Effector memory CD8-positive, alpha-beta T cell (primary cell): ENCODE results near the gene C3orf33.

Experiments
- ATAC-seq: fragments of 150-1000 bp; cut with Tn5 transposase; replicated peaks from 2 replicates; pipeline ENCODE4 v1.10.0; 2021; ENCODE audit warnings: mild to moderate bottlenecking, moderate library complexity
- DNase-seq, 3 experiments: peaks; one replicate each; pipeline ENCODE4 v3.0.0; 2021
- H3K27ac Mint-ChIP-seq, 2 donors: one replicate each; pipeline ENCODE4 v1.8.0; 2022; ENCODE audit warnings: mild to moderate bottlenecking in 2 of 2, mixed read lengths in 2 of 2, moderate library complexity in 2 of 2
- H3K27me3 Mint-ChIP-seq, 2 donors: one replicate each; pipeline ENCODE4 v1.8.0; 2022; ENCODE audit warnings: mixed read lengths in 2 of 2
- H3K36me3 Mint-ChIP-seq: one replicate; pipeline ENCODE4 v1.8.0; 2022; ENCODE audit warnings: mild to moderate bottlenecking, moderate library complexity, mixed read lengths; ENCODE audit not compliant: insufficient read depth
- H3K4me1 Mint-ChIP-seq, 2 donors: one replicate each; pipeline ENCODE4 v1.8.0; 2022; ENCODE audit warnings: low read depth in 2 of 2, mixed read lengths in 2 of 2
- H3K4me3 Mint-ChIP-seq, 2 donors: one replicate each; pipeline ENCODE4 v1.8.0; 2022; ENCODE audit warnings: mild to moderate bottlenecking in 2 of 2, mixed read lengths in 2 of 2, moderate library complexity in 2 of 2
- H3K9me3 Mint-ChIP-seq, 2 donors: one replicate each; pipeline ENCODE4 v1.8.0; 2022; ENCODE audit warnings: mixed read lengths in 2 of 2

The C3orf33 gene

DNA sequence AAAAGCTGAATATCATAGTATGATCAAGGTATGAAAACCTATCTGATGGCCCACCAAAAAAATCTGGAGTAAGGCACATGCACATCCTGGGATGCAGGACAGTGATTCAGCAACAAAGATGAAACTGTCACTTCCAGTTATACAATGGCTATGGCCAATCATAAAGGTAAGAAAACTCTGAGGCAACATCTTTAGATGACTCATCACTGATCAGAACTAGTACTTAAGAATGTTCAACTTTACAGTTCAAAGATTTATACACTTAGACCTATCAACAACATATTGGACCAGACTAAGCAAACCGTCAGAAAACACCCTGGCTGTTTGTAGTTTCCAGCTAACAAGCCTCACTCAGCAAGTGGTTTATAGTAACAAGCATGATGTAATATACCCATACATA is 39.9 kb downstream of the C3orf33 start:
- ATAC-seq (no peak), DNase-seq (no peak)
- Mint-ChIP-seq H3K27me3 (no peaks in the 10 kb centered on the region), H3K4me1 (no peaks in the 10 kb centered on the region), H3K9me3 (no peaks in the 10 kb centered on the region), H3K27ac (no peak overlapping the region), H3K36me3 (peaks cover 10% of the 10 kb centered on the region), H3K4me3 (no peak overlapping the region)

DNA sequence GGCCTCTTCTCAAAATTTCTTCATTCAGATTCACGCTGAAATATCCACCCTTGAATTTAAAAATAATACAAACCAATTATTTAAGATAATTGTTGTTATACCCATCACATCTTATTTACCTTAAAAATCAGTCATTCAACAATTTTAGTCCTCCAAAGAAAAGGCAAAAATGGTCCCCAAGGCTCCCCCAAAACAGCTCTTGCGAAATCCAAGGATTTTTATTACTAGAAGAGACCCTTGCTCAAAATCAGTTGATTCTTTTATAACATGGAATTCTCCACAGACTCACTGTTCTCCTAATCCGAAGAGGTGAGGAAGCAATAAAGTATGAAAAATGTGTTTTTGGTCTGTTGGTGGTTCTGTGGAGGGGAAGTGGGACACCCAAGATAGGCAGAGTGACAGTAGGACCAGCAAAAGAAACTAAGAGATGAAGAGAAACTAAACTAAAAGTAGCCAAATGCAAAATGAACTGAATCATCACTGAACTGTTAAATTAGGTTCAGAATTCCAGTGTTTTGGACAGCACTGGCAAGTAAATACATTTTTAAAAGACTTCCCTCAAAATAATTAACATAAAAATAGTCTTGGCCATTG is 42.1 kb downstream of the C3orf33 start:
- Mint-ChIP-seq H3K9me3 (no peaks in the 10 kb centered on the region), H3K27me3 (no peaks in the 10 kb centered on the region), H3K36me3 (peaks cover 4% of the 10 kb centered on the region), H3K4me1 (no peaks in the 10 kb centered on the region), H3K4me3 (no peak overlapping the region), H3K27ac (no peak overlapping the region)
- no peak for DNase-seq
- no peak for ATAC-seq

DNA sequence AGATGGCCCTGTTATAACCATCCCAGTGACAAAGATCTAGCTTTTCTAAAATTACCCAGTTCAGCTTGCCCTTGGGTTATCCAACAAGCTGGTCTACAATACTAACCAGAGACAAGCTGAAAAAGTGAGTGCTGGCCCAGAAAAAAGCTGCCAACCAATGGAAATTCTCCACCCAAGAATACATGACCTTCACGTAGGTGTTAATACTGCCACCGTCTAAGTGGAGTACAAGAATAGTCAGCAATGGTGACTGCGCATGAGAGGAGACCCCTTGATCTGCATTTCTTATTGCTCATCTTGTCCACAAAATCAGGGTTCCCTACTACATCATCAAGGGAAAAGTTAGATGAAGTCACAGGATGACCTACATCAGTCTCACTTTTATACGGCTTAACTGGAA is 45.4 kb downstream of the C3orf33 start:
- no peaks in the 10 kb centered on the region for H3K9me3 Mint-ChIP-seq
- H3K27ac Mint-ChIP-seq: no peak overlapping the region
- H3K4me1 Mint-ChIP-seq: no peaks in the 10 kb centered on the region
- ATAC-seq (no peak), DNase-seq (no peak)
- peaks cover 4% of the 10 kb centered on the region for H3K36me3 Mint-ChIP-seq
- H3K4me3 Mint-ChIP-seq: no peak overlapping the region
- H3K27me3 Mint-ChIP-seq: no peaks in the 10 kb centered on the region

DNA sequence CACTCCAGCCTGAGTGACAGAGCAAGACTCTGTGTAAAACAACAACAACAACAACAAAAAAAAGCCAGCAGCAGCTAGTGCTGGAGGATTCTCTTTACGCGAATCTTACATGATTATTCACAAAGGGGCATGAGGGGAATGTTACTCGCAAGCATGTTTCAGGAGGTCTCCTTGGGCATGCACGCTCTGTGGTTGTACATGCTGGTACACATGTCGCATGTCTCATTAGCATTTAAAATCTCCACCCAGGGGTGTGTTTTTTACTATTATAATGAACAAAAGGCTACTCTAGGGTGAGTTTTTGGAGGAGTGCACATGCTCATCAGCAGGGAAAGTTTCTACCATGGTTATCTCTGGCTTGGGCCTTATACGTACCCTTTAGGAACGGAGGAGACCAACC is 48.5 kb downstream of the C3orf33 start:
- ATAC-seq (no peak), DNase-seq (no peak)

DNA sequence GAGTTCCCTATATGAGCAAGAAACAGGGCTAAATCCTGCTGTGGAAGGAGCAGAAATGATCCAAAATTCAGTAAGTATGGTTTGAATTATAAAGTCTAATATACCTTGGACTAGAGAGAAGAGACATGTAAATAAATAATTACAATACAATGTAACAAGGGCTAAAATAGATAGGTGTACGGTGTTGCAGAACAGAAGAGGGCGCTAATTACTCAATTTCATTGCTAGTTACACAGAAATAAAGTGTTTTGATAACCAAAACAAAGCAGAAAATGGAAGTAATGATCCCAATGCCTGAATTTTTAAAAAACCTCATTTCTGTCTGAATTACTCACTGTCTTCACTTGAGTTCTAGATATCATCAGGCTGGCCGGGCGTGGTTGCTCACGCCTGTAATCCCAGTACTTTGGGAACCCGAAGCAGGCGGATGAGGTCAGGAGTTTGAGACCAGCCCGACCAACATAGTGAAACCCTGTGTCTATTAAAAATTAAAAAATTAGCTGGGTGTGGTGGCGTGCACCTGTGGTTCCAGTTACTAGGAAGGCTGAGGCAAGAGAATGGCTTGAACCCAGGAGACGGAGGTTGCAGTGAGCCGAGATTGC is 52.9 kb downstream of the C3orf33 start:
- Mint-ChIP-seq H3K9me3 (no peaks in the 10 kb centered on the region), H3K36me3 (no peaks in the 10 kb centered on the region), H3K4me1 (no peaks in the 10 kb centered on the region), H3K27ac (no peak overlapping the region), H3K27me3 (no peaks in the 10 kb centered on the region), H3K4me3 (no peak overlapping the region)
- DNase-seq: no peak
- no peak for ATAC-seq

More for the DNA sequence above, 48.5 kb downstream of the C3orf33 start:
- no peaks in the 10 kb centered on the region for H3K9me3 Mint-ChIP-seq
- H3K4me1 Mint-ChIP-seq: no peaks in the 10 kb centered on the region
- no peaks in the 10 kb centered on the region for H3K36me3 Mint-ChIP-seq
- no peak overlapping the region for H3K4me3 Mint-ChIP-seq
- no peak overlapping the region for H3K27ac Mint-ChIP-seq
- H3K27me3 Mint-ChIP-seq: no peaks in the 10 kb centered on the region

DNA sequence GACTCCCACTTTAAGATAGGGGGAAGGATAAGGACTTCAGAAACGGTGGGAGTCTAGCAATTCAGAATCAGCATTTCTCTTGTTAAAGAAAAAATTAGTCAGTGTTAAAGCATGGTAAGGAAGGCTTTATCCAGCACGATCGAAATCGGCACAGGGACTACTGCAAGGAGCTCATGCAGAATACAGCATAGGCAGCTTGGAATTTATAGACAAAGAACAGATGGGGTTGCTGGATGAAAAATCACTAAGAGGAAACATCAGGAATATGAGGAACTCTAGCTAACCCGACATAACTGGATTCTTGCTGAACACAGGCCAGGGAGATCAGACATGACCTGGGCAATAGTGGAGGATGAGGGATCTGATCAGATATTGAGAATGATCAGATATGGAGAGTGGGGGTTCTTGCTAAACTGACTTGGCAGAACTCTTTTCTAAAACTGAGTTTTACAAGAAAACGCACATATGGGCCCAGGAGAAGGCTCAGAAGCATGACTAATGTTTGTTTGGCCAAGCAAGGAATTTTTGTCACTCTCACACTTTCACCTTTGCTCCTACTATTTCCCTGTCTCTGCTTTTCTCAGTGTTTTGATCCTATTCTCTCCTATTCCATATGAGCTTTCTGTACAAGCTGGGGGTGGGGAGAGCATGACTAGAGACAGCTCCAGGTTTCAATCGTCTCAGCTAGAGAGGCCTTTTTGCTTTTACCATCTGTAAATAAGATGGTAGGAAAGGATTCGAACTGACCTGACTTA is 57.3 kb downstream of the C3orf33 start:
- Mint-ChIP-seq H3K27ac (no peak overlapping the region), H3K27me3 (peaks cover 32 to 35% of the 10 kb centered on the region in 2 donors), H3K36me3 (no peaks in the 10 kb centered on the region), H3K4me1 (peaks cover 12% of the 10 kb centered on the region in 2 donors), H3K4me3 (no peak overlapping the region), H3K9me3 (no peaks in the 10 kb centered on the region)
- no peak for DNase-seq
- no peak for ATAC-seq

DNA sequence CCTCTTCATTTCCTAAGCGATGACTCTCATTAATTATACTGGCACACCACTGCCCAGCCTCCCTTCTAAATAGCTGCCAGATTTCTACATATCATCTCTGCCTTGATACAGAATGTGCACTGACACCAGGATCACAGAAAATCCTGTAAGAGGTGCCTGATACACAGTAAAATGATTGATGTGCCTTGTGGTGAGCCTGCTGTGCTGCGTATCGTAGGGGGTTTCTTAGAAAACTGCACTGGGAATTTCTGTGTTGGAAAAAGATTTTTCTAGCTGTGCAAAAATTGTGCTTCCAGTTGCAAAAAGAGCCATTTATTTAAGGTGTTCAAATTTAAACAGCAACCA is 58.2 kb downstream of the C3orf33 start:
- ATAC-seq (no peak), DNase-seq (no peak)
- no peak overlapping the region for H3K27ac Mint-ChIP-seq
- peaks cover 15 to 16% of the 10 kb centered on the region in 2 donors for H3K4me1 Mint-ChIP-seq
- H3K27me3 Mint-ChIP-seq: peaks cover 40 to 44% of the 10 kb centered on the region in 2 donors
- no peak overlapping the region for H3K4me3 Mint-ChIP-seq
- no peaks in the 10 kb centered on the region for H3K36me3 Mint-ChIP-seq
- no peaks in the 10 kb centered on the region for H3K9me3 Mint-ChIP-seq

DNA sequence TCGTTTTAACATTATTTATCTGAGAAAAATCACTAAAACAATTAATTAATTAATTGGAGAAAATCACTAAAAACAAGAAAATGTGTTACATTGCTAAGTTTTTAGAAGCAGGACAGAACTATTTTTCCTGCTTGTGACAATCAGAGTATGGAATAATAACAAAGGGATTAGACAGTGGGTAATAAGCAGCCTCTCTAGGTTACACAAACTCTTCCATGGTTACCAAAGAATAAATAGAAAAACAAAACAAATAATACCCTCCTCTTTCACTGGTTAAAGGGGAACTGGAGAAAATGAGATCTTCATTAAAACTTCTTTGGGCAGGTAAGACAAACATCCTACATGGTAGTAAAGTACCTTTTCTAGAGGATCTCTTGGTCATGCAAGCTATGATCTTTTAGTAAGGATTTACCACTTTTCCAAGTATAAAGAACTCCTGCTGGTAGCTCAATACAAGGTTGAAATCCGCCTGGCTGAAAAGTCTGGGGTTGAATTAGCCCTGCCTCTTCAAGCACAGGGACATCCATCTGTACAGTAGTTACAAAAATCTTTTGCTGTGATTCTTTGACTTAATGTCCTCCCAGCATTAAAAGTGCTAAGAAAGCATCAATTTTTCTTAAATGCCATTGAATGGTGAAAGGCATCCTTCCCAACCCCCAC is 58.7 kb downstream of the C3orf33 start:
- Mint-ChIP-seq H3K4me3 (no peak overlapping the region), H3K36me3 (no peaks in the 10 kb centered on the region), H3K27ac (no peak overlapping the region), H3K27me3 (peaks cover 45 to 49% of the 10 kb centered on the region in 2 donors), H3K9me3 (no peaks in the 10 kb centered on the region), H3K4me1 (peaks cover 15 to 16% of the 10 kb centered on the region in 2 donors)
- ATAC-seq (no peak), DNase-seq (no peak)

DNA sequence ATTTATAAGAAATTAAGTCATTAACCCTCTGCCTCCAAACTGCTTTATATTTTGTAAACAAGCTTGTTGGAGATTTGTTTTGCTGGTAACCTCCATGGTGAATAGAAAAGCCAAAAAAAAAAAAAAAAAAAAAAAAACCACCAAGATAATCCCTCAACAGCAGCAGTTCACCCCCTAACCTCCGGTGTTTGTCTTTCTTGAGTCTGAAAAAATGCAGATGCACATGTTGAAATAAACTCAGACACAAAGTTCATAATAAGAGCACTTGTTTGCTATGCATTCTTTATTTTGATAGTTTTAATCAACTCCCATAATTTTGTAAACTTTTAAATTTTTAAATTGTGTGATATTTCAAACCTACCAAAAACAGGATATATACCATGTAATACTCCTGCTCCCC is 59.4 kb downstream of the C3orf33 start:
- Mint-ChIP-seq H3K27me3 (peaks cover 49 to 54% of the 10 kb centered on the region in 2 donors), H3K36me3 (no peaks in the 10 kb centered on the region), H3K4me3 (no peak overlapping the region), H3K4me1 (peaks cover 15 to 16% of the 10 kb centered on the region in 2 donors), H3K9me3 (no peaks in the 10 kb centered on the region), H3K27ac (no peak overlapping the region)
- no peak for DNase-seq
- ATAC-seq: no peak

DNA sequence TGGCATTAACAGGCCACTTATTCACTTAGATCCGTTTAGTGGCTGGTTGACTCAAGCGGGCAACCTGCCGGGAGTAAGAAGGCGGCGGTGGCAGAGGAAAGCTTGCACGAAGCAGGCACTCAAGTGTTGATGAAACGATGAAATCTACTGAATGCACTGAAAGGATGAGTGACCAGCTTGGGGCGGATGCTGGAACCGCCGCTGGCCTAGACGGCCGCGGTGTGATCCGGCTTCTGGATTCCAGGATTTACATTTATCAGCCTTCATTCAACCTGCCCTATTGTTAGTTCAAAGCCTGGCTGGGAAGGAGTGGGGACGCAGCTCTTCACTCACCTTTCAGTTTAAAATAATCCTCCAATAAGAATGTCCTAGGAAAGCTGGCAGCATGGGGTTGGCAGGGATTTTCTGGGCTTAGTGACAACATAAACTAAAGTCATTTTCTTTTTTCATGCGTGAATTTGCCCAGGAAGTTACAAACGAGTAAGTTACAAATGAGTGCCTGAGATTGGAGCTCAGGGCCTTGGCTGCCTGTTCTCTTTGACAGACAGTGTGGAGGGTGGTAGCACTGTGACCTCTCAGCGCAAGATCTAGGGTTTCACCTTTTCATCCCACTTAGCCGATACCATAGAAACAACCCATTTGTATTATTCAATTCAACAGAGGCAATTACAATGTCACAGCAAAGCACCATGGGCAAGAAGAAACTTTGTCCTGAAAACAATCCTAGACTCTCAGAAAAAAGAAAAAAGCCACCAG is 60.1 kb downstream of the C3orf33 start:
- H3K27me3 Mint-ChIP-seq: peaks cover 52 to 57% of the 10 kb centered on the region in 2 donors
- H3K4me1 Mint-ChIP-seq: peaks cover 15 to 16% of the 10 kb centered on the region in 2 donors
- H3K9me3 Mint-ChIP-seq: no peaks in the 10 kb centered on the region
- peak overlapping the region; percentile 85 to 92 for H3K4me3 Mint-ChIP-seq
- H3K27ac Mint-ChIP-seq: no peak overlapping the region
- H3K36me3 Mint-ChIP-seq: no peaks in the 10 kb centered on the region
- no peak for DNase-seq
- ATAC-seq: no peak

DNA sequence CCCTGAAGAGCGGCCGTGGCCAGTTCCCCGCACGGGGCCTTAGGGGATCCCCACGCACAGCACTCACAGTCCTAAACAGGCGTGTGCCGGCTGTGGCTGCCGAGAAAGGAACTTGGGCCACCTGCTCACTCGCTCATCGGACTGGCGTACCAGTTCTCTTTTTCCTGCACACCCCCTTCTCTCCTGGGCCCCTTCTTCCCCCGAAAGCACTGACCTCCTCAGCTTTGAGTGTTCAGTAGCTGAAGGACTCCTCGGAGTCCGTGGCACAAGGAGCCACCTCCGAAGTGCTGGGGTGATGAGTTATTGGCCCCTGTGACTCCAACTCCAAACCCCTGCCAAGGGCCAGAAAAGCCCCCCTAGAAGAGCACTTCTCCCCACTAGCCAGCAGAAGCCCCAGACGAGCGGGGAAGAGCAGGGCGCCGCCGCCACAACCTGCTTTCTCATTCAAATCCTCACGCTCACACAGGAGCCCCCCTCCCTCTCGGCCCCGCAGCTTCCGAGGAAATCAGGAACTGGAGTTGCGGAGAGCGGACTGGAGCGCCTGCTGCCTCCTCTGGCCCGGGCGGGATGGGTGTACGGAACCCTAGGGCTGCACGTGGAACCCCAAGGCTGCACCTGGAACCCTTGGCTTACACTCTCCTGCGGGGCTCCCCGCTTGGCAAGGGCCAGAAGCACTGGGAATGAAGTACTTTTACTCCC is 61.3 kb downstream of the C3orf33 start, which contains the start of gene PLCH1:
TSS of gene PLCH1 (minus strand) at position 446 of the 699 bp plus-strand sequence. CDS start 40,847 bp downstream, outside the sequence.
- DNase-seq (peak; percentile 9 to 29 (median 15)), ATAC-seq (peak; percentile 65)
- Mint-ChIP-seq H3K36me3 (no peaks in the 10 kb centered on the region), H3K9me3 (no peaks in the 10 kb centered on the region), H3K27me3 (peaks cover 58 to 69% of the 10 kb centered on the region in 2 donors), H3K27ac (peak within 1 kb of the TSS; percentile 47 to 57), H3K4me1 (peaks cover 15 to 16% of the 10 kb centered on the region in 2 donors), H3K4me3 (peak within 1 kb of the TSS; percentile 85 to 92)

DNA sequence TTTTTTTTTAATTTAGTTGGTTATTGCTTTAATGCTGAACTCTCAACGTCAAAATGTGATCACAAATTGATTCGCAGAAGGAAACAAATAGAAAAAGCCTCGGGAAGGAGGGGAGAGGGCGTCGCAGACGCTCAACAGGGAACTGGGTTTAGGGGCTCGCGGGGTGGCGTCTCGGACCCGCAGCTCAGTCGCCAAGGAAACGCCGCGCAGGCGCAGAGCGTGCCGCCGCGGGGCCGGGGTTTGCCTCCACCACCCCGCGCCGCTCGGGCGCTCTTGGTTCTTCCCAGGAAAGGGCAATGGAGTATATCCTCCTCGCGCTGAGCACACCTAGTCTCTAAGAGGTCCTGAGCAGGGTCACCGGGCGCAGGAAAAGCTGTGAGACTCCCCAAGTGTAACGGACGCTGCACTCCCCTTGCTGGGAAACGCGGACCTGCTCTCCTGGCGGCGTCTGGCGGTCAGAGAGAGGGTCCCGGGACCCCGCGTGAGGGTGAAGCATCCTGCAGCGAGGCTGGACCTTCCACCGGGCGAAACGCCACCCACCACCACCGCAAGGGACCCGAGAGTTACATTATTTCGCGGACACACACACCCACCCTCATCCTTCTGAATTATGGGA is 62.0 kb downstream of the C3orf33 start:
- Mint-ChIP-seq H3K27ac (peak overlapping the region; percentile 47 to 57), H3K9me3 (no peaks in the 10 kb centered on the region), H3K27me3 (peaks cover 65 to 76% of the 10 kb centered on the region in 2 donors), H3K4me1 (peaks cover 15 to 16% of the 10 kb centered on the region in 2 donors), H3K36me3 (no peaks in the 10 kb centered on the region), H3K4me3 (peak overlapping the region; percentile 85 to 92)
- peak; percentile 36 for ATAC-seq
- DNase-seq: peak; percentile 6 to 7 (median 7)
